Esophagus squamous epithelium (tissue), 4 donors: Measurements from ENCODE around the gene FYN.

Source experiments
- CTCF ChIP-seq, 6 experiments: fragments of 450-650 bp in 4 of 6; fragments of 200-600 bp in 2 of 6; sonication (generic) in 2 of 6; IDR thresholded peaks; one replicate each; pipeline ENCODE4 v1.5.1; 2016 to 2019; ENCODE audit warnings: antibody characterized with exemption in 6 of 6, mild to moderate bottlenecking in 4 of 6, moderate library complexity in 4 of 6
- POLR2A ChIP-seq, 4 donors: fragments of 450-650 bp; IDR thresholded peaks; one replicate each; pipeline ENCODE4 v1.6.1; 2017; ENCODE audit warnings: antibody characterized with exemption in 4 of 4, mild to moderate bottlenecking in 4 of 4, moderate library complexity in 3 of 4

GRCh38 chr6:111711984-111712752 is 161.1 kb downstream of the FYN start:
- TF ChIP-seq CTCF (IDR thresholded peaks at IDR 0.05) (no peak), POLR2A (IDR thresholded peaks at IDR 0.05) (no peak)
